ENCODE measurements around the gene TEX261.

TEX261 gene

DNA sequence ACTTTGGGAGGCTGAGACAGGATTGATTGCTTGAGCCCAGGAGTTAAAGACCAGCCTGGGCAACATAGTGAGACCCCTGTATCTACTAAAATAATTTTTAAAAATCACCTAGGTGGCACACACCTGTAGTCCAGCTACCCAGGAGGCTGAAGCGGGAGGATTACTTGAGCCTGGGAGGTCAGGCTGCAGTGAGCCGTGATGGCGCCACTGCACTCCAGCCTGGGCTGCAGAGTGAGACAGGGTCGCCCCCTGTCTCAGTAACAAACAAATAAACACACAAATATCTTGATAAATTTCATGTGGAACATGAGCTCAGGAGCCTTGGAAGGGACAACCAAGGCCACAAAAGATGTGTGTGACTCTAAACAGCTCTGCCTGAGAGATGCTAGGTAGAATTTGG lies 28.0 kb downstream of the TEX261 start:
- ChIA-PET CTCF (interaction anchor here (0.7 kb wide), 1 partner anchor 164 kb away, joined by 5 read pairs; no protein-coding TSS in a partner anchor), POLR2A (interaction anchor here (0.9 kb wide), 1 partner anchor 18 kb away, joined by 3 read pairs; no protein-coding TSS in a partner anchor)
- TF ChIP-seq FOXA1 (IDR thresholded peaks at IDR 0.05) (no peak), SUZ12 (IDR thresholded peaks at IDR 0.05) (no peak), ARNT (IDR thresholded peaks at IDR 0.05) (no peak), TARDBP (IDR thresholded peaks at IDR 0.05) (no peak), FOXK2 (IDR thresholded peaks at IDR 0.05) (no peak), FOXM1 (IDR thresholded peaks at IDR 0.05; ENCODE audit: borderline replicate concordance) (no peak), SP1 (IDR thresholded peaks at IDR 0.05) (no peak), ZNF384 (IDR thresholded peaks at IDR 0.05) (no peak), CTBP1 (IDR thresholded peaks at IDR 0.05; ENCODE audit: borderline replicate concordance) (no peak), BHLHE40 (IDR thresholded peaks at IDR 0.05; ENCODE audit: borderline replicate concordance) (no peak), HDGF (IDR thresholded peaks at IDR 0.05; ENCODE audit: borderline replicate concordance) (no peak), ELF4 (IDR thresholded peaks at IDR 0.05) (no peak), L3MBTL2 (conservative IDR thresholded peaks at IDR 0.05) (no peak), LEF1 (IDR thresholded peaks at IDR 0.05; ENCODE audit: borderline replicate concordance) (no peak)
- DNase-seq (ENCODE audit: extremely low spot score), result no peak

DNA sequence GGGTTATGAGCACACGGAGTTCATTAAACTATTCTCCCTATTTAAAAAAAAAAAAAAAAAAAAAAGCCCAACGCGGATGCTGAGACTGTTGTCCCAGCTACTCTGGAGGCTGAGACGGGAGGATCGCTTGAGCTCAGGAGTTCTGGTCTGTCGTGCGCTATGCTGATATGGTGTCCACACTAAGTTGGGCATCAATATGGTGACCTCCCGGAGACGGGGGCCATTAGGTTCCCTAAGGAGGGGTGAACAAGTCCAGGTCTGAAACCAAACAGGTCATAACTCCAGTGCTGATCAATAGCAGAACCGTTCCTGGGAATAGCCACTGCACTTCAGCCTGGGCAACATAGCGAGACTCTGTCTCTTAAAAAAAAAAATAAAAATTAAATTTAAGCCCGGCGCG lies 29.2 kb downstream of the TEX261 start:
- no peak for TF ChIP-seq HDGF (IDR thresholded peaks at IDR 0.05; ENCODE audit: borderline replicate concordance)
- TF ChIP-seq ARNT (IDR thresholded peaks at IDR 0.05), result no peak
- no peak for TF ChIP-seq L3MBTL2 (conservative IDR thresholded peaks at IDR 0.05)
- TF ChIP-seq LEF1 (IDR thresholded peaks at IDR 0.05; ENCODE audit: borderline replicate concordance), result no peak
- no peak for TF ChIP-seq ZNF384 (IDR thresholded peaks at IDR 0.05)
- no peak for TF ChIP-seq SP1 (IDR thresholded peaks at IDR 0.05)
- TF ChIP-seq BHLHE40 (IDR thresholded peaks at IDR 0.05; ENCODE audit: borderline replicate concordance), result no peak
- no peak for TF ChIP-seq CTBP1 (IDR thresholded peaks at IDR 0.05; ENCODE audit: borderline replicate concordance)
- no peak for TF ChIP-seq ELF4 (IDR thresholded peaks at IDR 0.05)
- no peak for TF ChIP-seq TARDBP (IDR thresholded peaks at IDR 0.05)
- TF ChIP-seq NFRKB (IDR thresholded peaks at IDR 0.05), result no peak
- TF ChIP-seq, protein P1, sequence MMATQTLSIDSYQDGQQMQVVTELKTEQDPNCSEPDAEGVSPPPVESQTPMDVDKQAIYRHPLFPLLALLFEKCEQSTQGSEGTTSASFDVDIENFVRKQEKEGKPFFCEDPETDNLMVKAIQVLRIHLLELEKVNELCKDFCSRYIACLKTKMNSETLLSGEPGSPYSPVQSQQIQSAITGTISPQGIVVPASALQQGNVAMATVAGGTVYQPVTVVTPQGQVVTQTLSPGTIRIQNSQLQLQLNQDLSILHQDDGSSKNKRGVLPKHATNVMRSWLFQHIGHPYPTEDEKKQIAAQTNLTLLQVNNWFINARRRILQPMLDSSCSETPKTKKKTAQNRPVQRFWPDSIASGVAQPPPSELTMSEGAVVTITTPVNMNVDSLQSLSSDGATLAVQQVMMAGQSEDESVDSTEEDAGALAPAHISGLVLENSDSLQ (IDR thresholded peaks at IDR 0.05), result no peak
- TF ChIP-seq SUZ12 (IDR thresholded peaks at IDR 0.05), result no peak
- no peak for TF ChIP-seq FOXM1 (IDR thresholded peaks at IDR 0.05; ENCODE audit: borderline replicate concordance)
- no peak for TF ChIP-seq FOXK2 (IDR thresholded peaks at IDR 0.05)
- DNase-seq (ENCODE audit: extremely low spot score), result no peak
- POLR2A ChIA-PET, result no interaction called here
- CTCF ChIA-PET, result interaction anchor here (0.6 kb wide), 1 partner anchor 178 kb away, joined by 3 read pairs; no protein-coding TSS in a partner anchor

DNA sequence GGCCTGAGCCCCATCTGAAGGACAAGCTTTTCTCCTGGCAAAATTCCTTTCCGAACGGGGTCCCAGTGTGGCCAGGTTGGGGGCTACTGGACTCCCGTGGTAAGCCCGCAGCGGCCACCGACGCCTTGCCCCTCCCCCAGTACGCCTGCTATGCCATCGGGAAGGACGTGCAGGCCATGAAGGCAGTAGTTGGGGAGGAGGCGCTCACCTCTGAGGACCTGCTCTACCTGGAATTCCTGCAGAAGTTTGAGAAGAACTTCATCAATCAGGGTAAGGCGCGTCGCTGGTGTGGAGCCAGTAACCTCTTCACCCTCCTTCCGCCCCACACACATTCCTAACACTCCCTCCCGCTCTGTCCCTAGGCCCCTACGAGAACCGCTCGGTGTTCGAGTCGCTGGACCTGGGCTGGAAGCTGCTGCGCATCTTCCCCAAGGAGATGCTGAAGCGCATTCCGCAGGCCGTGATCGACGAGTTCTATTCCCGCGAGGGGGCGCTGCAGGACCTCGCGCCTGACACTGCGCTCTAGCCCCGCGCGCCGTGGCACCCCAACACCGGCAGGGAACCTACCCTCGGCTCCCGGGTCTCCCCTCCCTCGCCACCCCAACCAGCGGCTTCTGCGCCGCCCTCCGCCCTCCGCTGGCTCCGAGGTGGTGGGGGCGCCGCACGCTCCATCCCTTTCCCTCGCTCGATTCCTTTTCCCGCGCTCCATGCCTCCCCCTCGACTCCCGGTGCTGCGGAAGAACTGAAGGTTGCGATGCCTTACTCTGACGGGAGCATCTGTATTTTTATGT lies 29.9 kb downstream of the TEX261 start:
- POLR2A ChIA-PET, result interaction anchor here (0.8 kb wide), 1 partner anchor 16 kb away, joined by 3 read pairs; no protein-coding TSS in a partner anchor
- DNase-seq (ENCODE audit: extremely low spot score), result no peak
- CTCF ChIA-PET, result interaction anchor here (2.2 kb wide), 1 partner anchor 16 kb away, joined by 9 read pairs; no protein-coding TSS in a partner anchor
- TF ChIP-seq, protein P1 (IDR thresholded peaks at IDR 0.05), result no peak
- TF ChIP-seq FOXK2 (IDR thresholded peaks at IDR 0.05) (no peak), FOXM1 (IDR thresholded peaks at IDR 0.05; ENCODE audit: borderline replicate concordance) (no peak), CTBP1 (IDR thresholded peaks at IDR 0.05; ENCODE audit: borderline replicate concordance) (no peak), LEF1 (IDR thresholded peaks at IDR 0.05; ENCODE audit: borderline replicate concordance) (no peak), L3MBTL2 (conservative IDR thresholded peaks at IDR 0.05) (no peak), TARDBP (IDR thresholded peaks at IDR 0.05) (no peak), ZNF384 (IDR thresholded peaks at IDR 0.05) (no peak), HDGF (IDR thresholded peaks at IDR 0.05; ENCODE audit: borderline replicate concordance) (no peak)

DNA sequence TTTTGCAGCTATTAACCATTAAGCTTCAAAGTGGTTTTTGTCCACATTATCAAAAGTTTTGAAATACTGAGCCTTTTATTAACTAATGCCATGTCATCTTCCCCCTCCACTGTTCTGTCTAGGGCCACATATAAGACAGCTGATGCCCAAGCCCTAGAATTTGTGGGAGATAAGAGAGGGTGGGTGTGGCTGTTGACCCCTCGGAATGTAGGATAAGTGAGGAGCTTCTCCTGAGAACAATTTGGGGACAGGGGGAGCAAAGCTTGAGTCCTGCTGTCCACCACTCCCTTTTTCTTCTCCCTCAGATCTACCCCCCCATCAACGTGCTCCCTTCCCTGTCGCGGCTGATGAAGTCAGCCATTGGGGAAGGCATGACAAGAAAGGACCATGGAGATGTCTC lies 30.5 kb downstream of the TEX261 start:
- no peak for DNase-seq (ENCODE audit: extremely low spot score)
- CTCF ChIA-PET, result interaction anchor here (0.7 to 2.2 kb wide), 2 partner anchors 16 to 198 kb away, joined by 3 to 9 read pairs; no protein-coding TSS in a partner anchor
- POLR2A ChIA-PET, result interaction anchor here (0.8 kb wide), 1 partner anchor 16 kb away, joined by 3 read pairs; no protein-coding TSS in a partner anchor
- TF ChIP-seq, protein P1 (IDR thresholded peaks at IDR 0.05), result no peak
- TF ChIP-seq FOXK2 (IDR thresholded peaks at IDR 0.05), result no peak

DNA sequence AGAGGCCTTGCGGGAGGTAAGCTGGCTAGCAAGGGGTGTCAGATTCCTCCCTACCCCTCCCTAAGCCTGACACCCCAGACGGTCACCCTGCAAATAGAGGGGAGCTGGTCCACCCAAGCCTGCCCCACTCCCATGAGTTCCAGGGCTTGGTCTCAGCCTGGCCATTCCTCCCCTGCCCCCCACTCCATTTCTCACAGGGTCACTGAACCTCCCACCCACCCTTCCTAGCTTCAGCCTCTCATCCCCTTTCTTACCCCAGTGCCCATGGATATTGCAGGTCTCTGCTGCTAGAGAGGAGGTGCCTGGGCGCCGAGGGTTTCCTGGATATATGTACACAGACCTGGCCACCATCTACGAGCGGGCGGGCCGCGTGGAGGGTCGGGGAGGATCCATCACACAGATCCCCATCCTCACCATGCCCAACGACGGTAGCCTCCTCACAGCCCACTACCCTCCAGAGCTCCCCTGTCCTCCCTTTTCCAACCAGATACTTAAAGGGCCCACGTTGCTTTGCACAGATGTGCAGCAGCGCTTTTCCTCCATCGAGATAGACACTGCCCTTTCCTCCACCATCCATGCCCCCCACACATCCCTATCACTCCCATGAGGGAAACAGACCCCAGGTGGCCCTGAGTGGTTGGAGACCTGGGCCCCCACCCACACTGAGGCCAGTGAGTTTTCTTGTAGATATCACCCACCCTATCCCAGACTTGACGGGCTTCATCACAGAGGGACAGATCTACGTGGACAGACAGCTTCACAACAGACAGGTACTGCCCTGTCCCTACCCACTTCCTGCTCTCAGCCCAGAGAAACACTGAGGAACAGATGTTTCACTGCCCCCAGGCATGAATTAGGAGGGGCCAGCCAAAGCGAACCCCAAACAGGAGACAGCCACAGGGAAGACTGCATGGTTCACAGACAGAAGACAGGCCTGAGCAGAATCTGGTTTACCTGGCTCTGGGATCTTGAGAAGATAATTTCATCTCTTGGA lies 31.5 kb downstream of the TEX261 start:
- ChIA-PET CTCF (interaction anchor here (0.7 to 2.2 kb wide), 2 partner anchors 15 to 197 kb away, joined by 3 to 9 read pairs; no protein-coding TSS in a partner anchor), POLR2A (no interaction called here)
- DNase-seq (ENCODE audit: extremely low spot score), result no peak
- TF ChIP-seq FOXA1 (IDR thresholded peaks at IDR 0.05) (no peak), FOXM1 (IDR thresholded peaks at IDR 0.05; ENCODE audit: borderline replicate concordance) (no peak), CTBP1 (IDR thresholded peaks at IDR 0.05; ENCODE audit: borderline replicate concordance) (no peak), SP1 (IDR thresholded peaks at IDR 0.05) (no peak), L3MBTL2 (conservative IDR thresholded peaks at IDR 0.05) (no peak), SUZ12 (IDR thresholded peaks at IDR 0.05) (no peak), ZNF384 (IDR thresholded peaks at IDR 0.05) (no peak), FOXK2 (IDR thresholded peaks at IDR 0.05) (no peak), NFRKB (IDR thresholded peaks at IDR 0.05) (no peak), ELF4 (IDR thresholded peaks at IDR 0.05) (no peak), ARNT (IDR thresholded peaks at IDR 0.05) (no peak), TARDBP (IDR thresholded peaks at IDR 0.05) (no peak)
- TF ChIP-seq, protein P1 (IDR thresholded peaks at IDR 0.05), result no peak
